Hepatocyte (in vitro differentiated cells): ENCODE measurements around the gene GAD1.

Experiments used
- CTCF ChIP-seq: fragments of 200-600 bp; sonication (generic); IDR thresholded peaks from 2 replicates; pipeline ENCODE4 v1.5.1; 2016; ENCODE audit warnings: antibody characterized with exemption, mild to moderate bottlenecking; ENCODE audit not compliant: poor library complexity
- EZH2 ChIP-seq: fragments of 200-600 bp; sonication (generic); IDR thresholded peaks from 2 replicates; pipeline ENCODE4 v1.6.1; 2016; ENCODE audit warnings: antibody characterized with exemption, mild to moderate bottlenecking, borderline replicate concordance
- EZH2phosphoT487 ChIP-seq: fragments of 200-600 bp; sonication (generic); IDR thresholded peaks from one replicate; pipeline ENCODE4 v1.6.1; 2018; ENCODE audit warnings: antibody characterized with exemption, mild to moderate bottlenecking, low read depth, moderate library complexity; ENCODE audit not compliant: unreplicated experiment, severe bottlenecking

GRCh38 chr2:170806548-170806947, 10.1 kb upstream of the GAD1 start:
- TF ChIP-seq EZH2 (no peak), CTCF (no peak), EZH2phosphoT487 (no peak)
